Neural cell (in vitro differentiated cells): ENCODE data around the gene C1R. TPM values are rescaled to one million over a fixed set of nuclear protein-coding genes. Genes with fewer than 3 reads are reported as not detected.

Source experiments
- H2AFZ ChIP-seq: fragments of 200-600, 300-800 bp; sonication (generic), shearing (Covaris generic); 2 replicates; pipeline ENCODE4 v1.6.0; 2014; ENCODE audit warnings: low read depth, mild to moderate bottlenecking, antibody characterized with exemption, low read length, moderate library complexity
- H3F3A ChIP-seq: fragments of 200-600 bp; shearing (Covaris generic); 2 replicates; pipeline ENCODE4 v1.6.1; 2016; ENCODE audit warnings: mild to moderate bottlenecking, moderate library complexity, mixed read lengths, antibody characterized with exemption, low read length; ENCODE audit not compliant: insufficient read depth, poor library complexity, severe bottlenecking
- H3K27ac ChIP-seq: fragments of 200-600, 300-800 bp; sonication (generic), shearing (Covaris generic); 2 replicates; pipeline ENCODE4 v1.5.1; 2014; ENCODE audit warnings: mild to moderate bottlenecking, low read length, moderate library complexity
- H3K27me3 ChIP-seq: fragments of 300-800, 200-600 bp; sonication (generic), shearing (Covaris generic); 2 replicates; pipeline ENCODE4 v1.6.0; 2014; ENCODE audit warnings: mild to moderate bottlenecking, low read depth, low read length, moderate library complexity; ENCODE audit not compliant: insufficient read depth
- H3K36me3 ChIP-seq: fragments of 300-800, 200-600 bp; sonication (generic), shearing (Covaris generic); 2 replicates; pipeline ENCODE4 v1.5.1; 2014; ENCODE audit warnings: mild to moderate bottlenecking, antibody characterized with exemption, low read length, moderate library complexity; ENCODE audit not compliant: insufficient read depth
- H3K4me2 ChIP-seq: fragments of 300-800, 200-600 bp; sonication (generic), shearing (Covaris generic); 2 replicates; pipeline ENCODE4 v1.6.0; 2014; ENCODE audit warnings: mild to moderate bottlenecking, low read length
- H3K4me3 ChIP-seq: fragments of 300-800, 200-600 bp; sonication (generic), shearing (Covaris generic); 2 replicates; pipeline ENCODE4 v1.5.1; 2014; ENCODE audit warnings: mild to moderate bottlenecking, low read length, moderate library complexity
- H3K79me2 ChIP-seq: fragments of 200-600 bp; shearing (Covaris generic); replicated peaks from 2 replicates; pipeline ENCODE4 v1.6.0; 2014; ENCODE audit warnings: mild to moderate bottlenecking, low read length, moderate library complexity; ENCODE audit not compliant: insufficient read depth
- H3K9ac ChIP-seq: fragments of 300-800, 200-600 bp; sonication (generic), shearing (Covaris generic); 2 replicates; pipeline ENCODE4 v1.6.1; 2016; ENCODE audit warnings: mild to moderate bottlenecking, low read length, mixed read lengths
- H3K9me2 ChIP-seq: fragments of 200-600 bp; shearing (Covaris generic); 2 replicates; pipeline ENCODE4 v1.6.1; 2016; ENCODE audit warnings: mild to moderate bottlenecking, low read length, mixed read lengths; ENCODE audit not compliant: insufficient read depth
- H3K9me3 ChIP-seq: fragments of 200-600, 300-800 bp; sonication (generic), shearing (Covaris generic); 2 replicates; pipeline ENCODE4 v1.6.1; 2016; ENCODE audit warnings: mild to moderate bottlenecking, mixed run types, low read length, moderate library complexity, mixed read lengths
- H4K20me1 ChIP-seq: fragments of 200-600 bp; shearing (Covaris generic); 2 replicates; pipeline ENCODE4 v1.6.1; 2016; ENCODE audit warnings: mild to moderate bottlenecking, mixed run types; ENCODE audit not compliant: insufficient read depth
- CTCF ChIP-seq: fragments of 450-650 bp; IDR thresholded peaks from 2 replicates; pipeline ENCODE4 v1.5.1; 2014; ENCODE audit warnings: antibody characterized with exemption, mild to moderate bottlenecking, moderate library complexity; ENCODE audit not compliant: poor library complexity, severe bottlenecking
- EP300 ChIP-seq: fragments of 450-650 bp; conservative IDR thresholded peaks from 2 replicates; pipeline ENCODE4 v1.6.1; 2014; ENCODE audit warnings: antibody characterized with exemption, mild to moderate bottlenecking, moderate library complexity; ENCODE audit not compliant: poor library complexity, severe bottlenecking
- EZH2 ChIP-seq: fragments of 200-600, 300-800 bp; shearing (Covaris generic), sonication (generic); IDR thresholded peaks from 2 replicates; pipeline ENCODE4 v1.6.1; 2014; ENCODE audit warnings: antibody characterized with exemption, low read length, borderline replicate concordance, mild to moderate bottlenecking; ENCODE audit not compliant: insufficient read depth, poor library complexity, severe bottlenecking
- MXI1 ChIP-seq: fragments of 450-650 bp; conservative IDR thresholded peaks from 2 replicates; pipeline ENCODE4 v1.6.1; 2014; ENCODE audit warnings: antibody characterized with exemption, mild to moderate bottlenecking; ENCODE audit not compliant: poor library complexity, severe bottlenecking
- POLR2AphosphoS5 ChIP-seq: IDR thresholded peaks from 2 replicates; pipeline ENCODE4 v1.6.1; 2012
- RAD21 ChIP-seq: fragments of 450-650 bp; conservative IDR thresholded peaks from 2 replicates; pipeline ENCODE4 v1.6.1; 2014; ENCODE audit warnings: antibody characterized with exemption, mild to moderate bottlenecking, moderate library complexity
- REST ChIP-seq: IDR thresholded peaks from 2 replicates; pipeline ENCODE4 v1.6.1; 2012; ENCODE audit warnings: borderline replicate concordance
- TAF1 ChIP-seq: IDR thresholded peaks from 2 replicates; pipeline ENCODE4 v1.6.1; 2012; ENCODE audit warnings: low read depth
- polyA plus RNA-seq: library from polyadenylated mRNA; depleted of rRNA; stranded (reverse); fragments of >200 nt; gene quantifications from 2 replicates; pipeline ENCODE4 v1.2.3, GENCODE V29; 2014

Gene C1R
- polyA plus RNA-seq, 1 donor from 2014 or later, result 1.7 TPM

GRCh38 chr12:7121324-7121723, 29.1 kb upstream of the C1R start:
- Histone ChIP-seq H3K4me3 (no peak overlapping the region), H2AFZ (no peak overlapping the region), H3F3A (no peaks in the 10 kb centered on the region), H3K79me2 (no peaks in the 10 kb centered on the region), H3K9me3 (no peaks in the 10 kb centered on the region), H3K9me2 (no peaks in the 10 kb centered on the region), H3K27ac (no peak overlapping the region), H3K4me2 (no peak overlapping the region), H3K27me3 (no peaks in the 10 kb centered on the region), H3K9ac (no peak overlapping the region), H3K36me3 (no peaks in the 10 kb centered on the region), H4K20me1 (no peaks in the 10 kb centered on the region)
- TF ChIP-seq EZH2, result no peak
- TF ChIP-seq RAD21, result no peak
- TF ChIP-seq TAF1, result no peak
- TF ChIP-seq REST, result no peak

GRCh38 chr12:7120166-7120565, 27.9 kb upstream of the C1R start:
- Histone ChIP-seq H3F3A (no peaks in the 10 kb centered on the region), H4K20me1 (no peaks in the 10 kb centered on the region), H3K9ac (no peak overlapping the region), H2AFZ (no peak overlapping the region), H3K79me2 (no peaks in the 10 kb centered on the region), H3K27ac (no peak overlapping the region), H3K4me3 (no peak overlapping the region), H3K4me2 (no peak overlapping the region), H3K9me3 (no peaks in the 10 kb centered on the region), H3K9me2 (no peaks in the 10 kb centered on the region), H3K36me3 (no peaks in the 10 kb centered on the region), H3K27me3 (no peaks in the 10 kb centered on the region)
- TF ChIP-seq EP300, result no peak
- no peak for TF ChIP-seq MXI1
- no peak for TF ChIP-seq CTCF
- no peak for TF ChIP-seq REST
- TF ChIP-seq EZH2, result no peak
- no peak for TF ChIP-seq POLR2AphosphoS5
